SU-DHL-6 (cell line): Measurements from ENCODE around the gene C10orf71.

ENCODE experiments used
- H2AFZ ChIP-seq: fragments of 200-600 bp; sonication (generic); 2 replicates; pipeline ENCODE4 v1.6.1; 2014; ENCODE audit warnings: low read depth, mild to moderate bottlenecking, moderate library complexity, mixed read lengths, antibody characterized with exemption, low read length; ENCODE audit not compliant: severe bottlenecking
- H3F3A ChIP-seq: fragments of 200-600 bp; shearing (Covaris generic); 2 replicates; pipeline ENCODE4 v1.6.0; 2016; ENCODE audit warnings: antibody characterized with exemption, mild to moderate bottlenecking; ENCODE audit not compliant: insufficient read depth
- H3K27ac ChIP-seq: fragments of 200-600 bp; sonication (generic); 2 replicates; pipeline ENCODE4 v1.5.1; 2016; ENCODE audit warnings: low read depth, mild to moderate bottlenecking, low read length, moderate library complexity, mixed read lengths
- H3K27me3 ChIP-seq: fragments of 200-600 bp; sonication (generic), shearing (Covaris generic); 2 replicates; pipeline ENCODE4 v1.6.0; 2014; ENCODE audit warnings: mild to moderate bottlenecking, low read length
- H3K36me3 ChIP-seq: fragments of 200-600 bp; sonication (generic); 2 replicates; pipeline ENCODE4 v1.6.1; 2014; ENCODE audit warnings: mild to moderate bottlenecking, low read length, mixed read lengths
- H3K4me2 ChIP-seq: fragments of 300-600, 200-600 bp; shearing (Covaris generic), sonication (generic); 2 replicates; pipeline ENCODE4 v1.6.0; 2014; ENCODE audit warnings: low read length, low read depth, mild to moderate bottlenecking; ENCODE audit not compliant: poor library complexity, severe bottlenecking
- H3K4me3 ChIP-seq: fragments of 200-600 bp; sonication (generic); 2 replicates; pipeline ENCODE4 v1.5.1; 2014; ENCODE audit warnings: antibody characterized with exemption, low read length, mild to moderate bottlenecking, mixed read lengths; ENCODE audit not compliant: insufficient read depth, poor library complexity, severe bottlenecking
- H3K79me2 ChIP-seq: fragments of 200-600 bp; sonication (generic); 2 replicates; pipeline ENCODE4 v1.6.1; 2014; ENCODE audit warnings: mild to moderate bottlenecking, low read length, moderate library complexity; ENCODE audit not compliant: insufficient read depth
- H3K9ac ChIP-seq: fragments of 200-600 bp; sonication (generic); 2 replicates; pipeline ENCODE4 v1.7.0; 2014; ENCODE audit warnings: mild to moderate bottlenecking, low read length
- H3K9me2 ChIP-seq: fragments of 200-600 bp; sonication (generic); replicated peaks from 2 replicates; pipeline ENCODE4 v1.6.1; 2014; ENCODE audit warnings: low read length; ENCODE audit not compliant: insufficient read depth
- H3K9me3 ChIP-seq: fragments of 200-600 bp; sonication (generic); 2 replicates; pipeline ENCODE4 v1.6.1; 2014; ENCODE audit warnings: low read length, mixed read lengths; ENCODE audit not compliant: insufficient read depth
- H4K20me1 ChIP-seq: fragments of 200-600 bp; sonication (generic); 2 replicates; pipeline ENCODE4 v1.6.1; 2014; ENCODE audit warnings: low read depth, mild to moderate bottlenecking, antibody characterized with exemption, low read length, moderate library complexity, mixed read lengths
- CTCF ChIP-seq: fragments of 200-600 bp; sonication (generic); IDR thresholded peaks from one replicate; pipeline ENCODE4 v1.5.1; 2017; ENCODE audit warnings: antibody characterized with exemption, mild to moderate bottlenecking, low read length, moderate library complexity; ENCODE audit not compliant: insufficient read depth, poor library complexity, severe bottlenecking
- EZH2phosphoT487 ChIP-seq: fragments of 200-600 bp; sonication (generic), shearing (Covaris generic); conservative IDR thresholded peaks from 2 replicates; pipeline ENCODE4 v1.6.1; 2018; ENCODE audit warnings: mild to moderate bottlenecking, antibody characterized with exemption, low read length, moderate library complexity, mixed read lengths

C10orf71 gene

GRCh38 chr10:49302088-49302487 lies 3.1 kb downstream of the C10orf71 start:
- peaks cover 5% of the 10 kb centered on the region; the same call in 1 of the 2 replicates for H3F3A ChIP-seq
- no peak overlapping the region for H2AFZ ChIP-seq
- H3K9me2 ChIP-seq: no peaks in the 10 kb centered on the region
- no peaks in the 10 kb centered on the region for H4K20me1 ChIP-seq
- H3K9me3 ChIP-seq: no peaks in the 10 kb centered on the region
- no peak overlapping the region for H3K4me2 ChIP-seq
- no peak overlapping the region for H3K9ac ChIP-seq
- H3K4me3 ChIP-seq: no peak overlapping the region
- H3K36me3 ChIP-seq: no peaks in the 10 kb centered on the region
- no peak overlapping the region for H3K27ac ChIP-seq
- H3K27me3 ChIP-seq: no peaks in the 10 kb centered on the region
- H3K79me2 ChIP-seq: no peaks in the 10 kb centered on the region
- TF ChIP-seq EZH2phosphoT487 (no peak), CTCF (no peak)

GRCh38 chr10:49303711-49304110 lies 4.7 kb downstream of the C10orf71 start:
- Histone ChIP-seq H3K9ac (no peak overlapping the region), H3K36me3 (no peaks in the 10 kb centered on the region), H3K4me3 (no peak overlapping the region), H3K4me2 (no peak overlapping the region), H3K9me3 (no peaks in the 10 kb centered on the region), H3K27me3 (no peaks in the 10 kb centered on the region), H4K20me1 (no peaks in the 10 kb centered on the region), H2AFZ (no peak overlapping the region), H3K9me2 (no peaks in the 10 kb centered on the region), H3K79me2 (no peaks in the 10 kb centered on the region), H3K27ac (no peak overlapping the region), H3F3A (peaks cover 5% of the 10 kb centered on the region; the same call in 1 of the 2 replicates)
- no peak for TF ChIP-seq EZH2phosphoT487

- no peak overlapping the region for H3K27ac ChIP-seq
- no peaks in the 10 kb centered on the region for H3K9me2 ChIP-seq
- no peak overlapping the region for H3K4me2 ChIP-seq
- H3F3A ChIP-seq: peaks cover 5% of the 10 kb centered on the region; the same call in 1 of the 2 replicates
- no peaks in the 10 kb centered on the region for H3K27me3 ChIP-seq
- no peak overlapping the region for H3K9ac ChIP-seq
- no peaks in the 10 kb centered on the region for H3K79me2 ChIP-seq
- no peaks in the 10 kb centered on the region for H3K9me3 ChIP-seq
- H3K36me3 ChIP-seq: no peaks in the 10 kb centered on the region
- TF ChIP-seq EZH2phosphoT487 (no peak), CTCF (no peak)
- no peak overlapping the region for H2AFZ ChIP-seq
- H4K20me1 ChIP-seq: no peaks in the 10 kb centered on the region
- H3K4me3 ChIP-seq: no peak overlapping the region
Measured at GRCh38 chr10:49304137-49304536, 5.2 kb downstream of the C10orf71 start.

GRCh38 chr10:49307921-49308320 lies 9.0 kb downstream of the C10orf71 start:
- no peak overlapping the region for H2AFZ ChIP-seq
- no peaks in the 10 kb centered on the region for H3K9me2 ChIP-seq
- H3K9me3 ChIP-seq: no peaks in the 10 kb centered on the region
- TF ChIP-seq CTCF (no peak), EZH2phosphoT487 (no peak)
- H4K20me1 ChIP-seq: no peaks in the 10 kb centered on the region
- no peaks in the 10 kb centered on the region for H3K27me3 ChIP-seq
- no peak overlapping the region for H3K27ac ChIP-seq
- no peak overlapping the region for H3K9ac ChIP-seq
- no peak overlapping the region for H3K4me3 ChIP-seq
- no peak overlapping the region for H3K4me2 ChIP-seq
- H3K36me3 ChIP-seq: no peaks in the 10 kb centered on the region
- no peaks in the 10 kb centered on the region for H3F3A ChIP-seq
- no peaks in the 10 kb centered on the region for H3K79me2 ChIP-seq
